Fibroblast of mammary gland (primary cell): ENCODE measurements around the gene RIPOR1.

ENCODE experiments used
- DNase-seq: peaks from one replicate; pipeline ENCODE4 v3.0.0-alpha.2; 2010; ENCODE audit warnings: low read depth
- H3K4me3 ChIP-seq: 2 replicates; pipeline ENCODE4 v1.5.1; 2011; ENCODE audit warnings: low read depth, mild to moderate bottlenecking, low read length, moderate library complexity; ENCODE audit not compliant: control insufficient read depth
- CTCF ChIP-seq: conservative IDR thresholded peaks from 2 replicates; pipeline ENCODE4 v1.5.1; 2011; ENCODE audit warnings: low read depth, low read length, inconsistent platforms; ENCODE audit not compliant: control insufficient read depth, insufficient read depth

Gene RIPOR1

GRCh38 chr16:67517661-67518423 is 10.8 kb upstream of the RIPOR1 start:
- no peak for TF ChIP-seq CTCF
- DNase-seq, result no peak
- no peak overlapping the region for H3K4me3 ChIP-seq

GRCh38 chr16:67518676-67519075 is 10.0 kb upstream of the RIPOR1 start:
- H3K4me3 ChIP-seq, result no peak overlapping the region
- TF ChIP-seq CTCF, result no peak
- DNase-seq, result no peak

GRCh38 chr16:67519242-67519641 is 9.4 kb upstream of the RIPOR1 start:
- no peak overlapping the region for H3K4me3 ChIP-seq
- TF ChIP-seq CTCF, result no peak
- DNase-seq, result no peak

GRCh38 chr16:67521095-67521804 is 7.4 kb upstream of the RIPOR1 start:
- peak; percentile 96 for DNase-seq
- peak; percentile 96 for TF ChIP-seq CTCF
- peak overlapping the region; percentile 64 for H3K4me3 ChIP-seq

- H3K4me3 ChIP-seq, result no peak overlapping the region
- no peak for DNase-seq
- TF ChIP-seq CTCF, result no peak
Observed at GRCh38 chr16:67525176-67525860, 3.3 kb upstream of the RIPOR1 start.

- TF ChIP-seq CTCF, result no peak
- DNase-seq, result no peak
Observed at GRCh38 chr16:67526149-67526791, 2.4 kb upstream of the RIPOR1 start.

More at GRCh38 chr16:67526149-67526791, 2.4 kb upstream of the RIPOR1 start:
- no peak overlapping the region for H3K4me3 ChIP-seq
